ENCODE results near the gene UNC45A.
A peak's percentile ranks its signal among the peaks of the same experiment; 100 is the strongest.
"Not testable (repeated sequence)": the region's sequence is repeated elsewhere in the genome, so short reads cannot be mapped to it uniquely, and the experiment has no call there.

The UNC45A gene

GRCh38 chr15:90916461-90916860, 18.6 kb upstream of the UNC45A start:
- no peak for DNase-seq (ENCODE audit: low read depth)

DNA sequence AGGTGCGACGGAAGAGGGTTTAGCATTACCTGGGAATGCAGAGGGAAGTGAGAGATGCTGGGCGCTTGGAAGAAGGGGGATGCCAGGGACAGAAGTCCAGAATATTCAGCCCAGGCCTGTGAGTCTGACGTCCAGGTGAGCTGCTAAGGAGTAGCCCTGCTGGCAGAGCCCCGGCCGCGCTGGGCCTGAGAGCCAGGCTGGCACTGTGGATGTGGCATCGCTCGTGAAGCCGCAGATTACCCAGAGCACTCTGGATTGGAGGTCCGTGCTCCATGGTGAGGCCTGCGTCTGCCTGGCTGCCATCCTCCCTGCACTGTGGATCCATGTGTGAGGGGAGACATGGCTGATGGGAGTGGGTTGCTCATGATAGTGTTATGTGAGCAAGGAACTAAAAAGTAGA, 17.5 kb upstream of the UNC45A start:
- no peak for DNase-seq (ENCODE audit: low read depth)

- DNase-seq (ENCODE audit: low read depth): no peak
Observed at GRCh38 chr15:90918034-90918788, 16.9 kb upstream of the UNC45A start.

- DNase-seq (ENCODE audit: low read depth): no peak
Observed at GRCh38 chr15:90918835-90919234, 16.2 kb upstream of the UNC45A start.

DNA sequence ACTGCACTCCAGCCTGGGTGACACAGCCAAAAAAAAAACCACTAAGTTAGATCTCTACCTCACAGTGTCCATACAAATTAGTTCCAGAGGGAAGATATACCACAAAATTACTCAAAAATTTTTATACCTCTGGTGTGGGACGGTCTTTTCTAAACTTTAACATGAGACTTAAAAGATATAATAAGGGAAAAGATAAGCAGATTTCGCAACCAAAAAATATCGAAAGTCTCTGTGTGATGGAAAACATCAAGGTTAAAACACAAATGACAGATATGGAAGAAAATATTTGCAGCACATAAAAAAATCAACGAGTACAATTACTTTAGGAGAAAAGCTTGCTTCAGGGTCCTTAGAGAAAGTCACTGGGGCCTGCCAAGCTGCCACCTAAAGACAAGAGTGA, 13.2 kb upstream of the UNC45A start:
- no peak for DNase-seq (ENCODE audit: low read depth)

GRCh38 chr15:90922712-90923322, 12.3 kb upstream of the UNC45A start:
- DNase-seq (ENCODE audit: low read depth): not testable (repeated sequence)

GRCh38 chr15:90924375-90924774, 10.7 kb upstream of the UNC45A start:
- DNase-seq (ENCODE audit: low read depth): no peak

DNA sequence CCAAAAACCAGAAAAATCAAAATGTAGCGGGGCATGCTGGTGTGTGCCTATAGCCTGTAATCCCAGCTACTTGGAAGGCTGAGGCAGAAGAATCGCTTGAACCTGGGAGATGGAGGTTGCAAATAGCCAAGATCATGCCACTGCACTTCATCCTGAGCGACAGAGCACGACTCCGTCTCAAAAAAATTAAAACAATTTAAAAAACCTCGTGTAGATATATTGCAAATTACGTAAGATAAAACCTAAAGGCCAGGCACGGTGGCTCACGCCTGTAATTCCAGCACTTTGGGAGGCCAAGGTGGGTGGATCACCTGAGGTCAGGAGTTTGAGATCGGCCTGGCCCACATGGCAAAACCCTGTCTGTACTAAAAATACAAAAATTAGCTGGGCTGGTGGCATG, 8.3 kb upstream of the UNC45A start:
- DNase-seq (ENCODE audit: low read depth): not testable (repeated sequence)

GRCh38 chr15:90928106-90928505, 7.0 kb upstream of the UNC45A start:
- DNase-seq (ENCODE audit: low read depth): not testable (repeated sequence)

- DNase-seq (ENCODE audit: low read depth): no peak
Observed at GRCh38 chr15:90929246-90930019, 5.7 kb upstream of the UNC45A start.

GRCh38 chr15:90930861-90931574, 4.1 kb upstream of the UNC45A start:
- DNase-seq (ENCODE audit: low read depth): no peak

- DNase-seq (ENCODE audit: low read depth): no peak
Observed at GRCh38 chr15:90931575-90931827, 3.6 kb upstream of the UNC45A start.

GRCh38 chr15:90931828-90932659, 3.0 kb upstream of the UNC45A start, which contains the start of gene HDDC3:
Gene HDDC3, minus strand, starts transcription at chr15:90932549. Its CDS starts 9 bp downstream, at chr15:90932540.
- DNase-seq (ENCODE audit: low read depth): peak; percentile 80

DNA sequence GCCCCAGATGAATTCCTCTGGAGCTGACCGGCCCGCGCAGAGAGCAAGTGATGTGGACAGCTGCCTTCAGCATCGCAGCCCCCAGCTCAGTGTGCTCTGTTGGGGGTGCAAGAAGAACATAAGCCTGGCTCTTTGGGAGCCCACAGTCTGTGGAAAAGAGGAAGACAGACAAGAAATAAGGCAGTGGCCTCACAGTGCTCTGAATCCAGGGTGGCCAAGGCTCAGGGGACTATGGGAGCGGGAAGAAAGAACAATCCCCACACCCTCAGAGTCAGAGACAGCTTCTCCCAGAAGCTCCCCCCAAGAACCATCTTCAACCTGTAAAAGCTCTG, 2.5 kb upstream of the UNC45A start:
- DNase-seq (ENCODE audit: low read depth): no peak

DNA sequence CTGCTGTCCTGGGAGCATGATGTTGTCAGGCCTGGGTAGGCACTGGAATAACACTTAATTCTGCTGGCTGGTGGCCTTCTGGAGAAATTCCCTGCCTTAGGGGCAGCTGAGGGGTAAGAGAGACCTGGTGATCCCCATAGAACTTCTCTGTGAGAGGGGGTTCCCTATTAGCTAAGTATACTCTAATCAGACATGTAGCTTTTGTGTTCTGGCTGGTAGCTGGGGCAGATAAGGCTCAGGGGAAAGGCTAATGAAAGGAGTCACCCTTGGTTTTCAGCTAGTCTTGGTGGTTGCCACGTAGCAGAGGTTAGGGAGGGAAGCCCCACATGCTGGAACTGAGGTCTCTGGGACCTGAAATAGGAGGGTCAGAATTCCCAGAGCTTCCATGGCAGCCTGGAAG, 1.8 kb upstream of the UNC45A start:
- DNase-seq (ENCODE audit: low read depth): no peak

DNA sequence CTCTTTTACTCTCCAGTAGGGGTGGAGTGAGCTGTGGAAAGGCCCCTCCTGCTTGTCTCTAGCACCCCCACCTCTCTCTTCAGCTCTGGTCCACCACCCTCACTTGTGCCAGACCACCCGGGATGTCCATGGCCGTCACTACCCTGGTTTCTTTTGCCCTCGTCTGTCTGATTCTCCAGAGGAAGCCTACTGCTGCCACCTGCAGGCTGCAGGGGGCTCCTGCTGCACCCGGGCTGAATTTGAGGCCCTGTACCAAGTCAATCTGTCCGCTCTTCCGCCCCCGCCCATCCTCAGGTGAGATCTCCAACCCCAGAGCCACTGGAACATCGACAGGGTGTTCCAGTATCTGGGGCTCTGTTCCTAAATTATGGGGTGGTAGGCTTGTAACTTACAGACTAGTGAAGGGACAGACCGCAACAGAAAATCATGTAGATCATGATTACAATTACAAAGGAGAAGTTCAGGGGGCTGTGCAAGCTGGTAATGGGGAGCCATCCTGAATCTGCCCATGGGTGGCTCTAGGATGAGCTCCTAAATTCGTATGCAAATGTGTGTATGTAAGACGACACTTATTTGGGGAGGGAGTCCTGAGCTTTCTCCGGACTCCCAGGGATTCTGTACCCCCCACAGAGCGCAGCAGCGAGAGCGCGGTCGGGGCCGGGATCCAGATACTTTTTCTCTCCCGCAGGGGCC, 683 bp upstream of the UNC45A start:
- DNase-seq (ENCODE audit: low read depth): peak; percentile 77

- DNase-seq (ENCODE audit: low read depth): no peak
Observed at GRCh38 chr15:90936823-90937222, 1.7 kb downstream of the UNC45A start.

DNA sequence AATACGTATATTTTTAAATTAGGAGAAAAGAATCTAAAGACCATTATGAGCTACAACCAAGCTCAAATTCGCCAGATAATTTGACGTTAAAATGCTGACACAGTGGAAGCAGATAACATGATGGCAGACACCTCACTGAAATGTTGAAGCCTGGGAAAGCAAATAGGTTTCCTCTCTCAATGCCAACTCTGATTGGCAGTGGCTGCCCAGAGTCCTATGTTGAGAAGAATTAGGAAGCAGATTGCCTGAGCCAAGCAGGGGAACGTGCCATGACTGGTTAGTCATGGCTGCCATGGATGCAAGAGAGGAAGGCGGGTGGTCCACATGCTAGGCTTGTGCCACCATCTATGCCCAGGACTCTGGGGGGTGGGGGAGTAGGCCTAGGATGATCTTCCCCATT, 3.2 kb downstream of the UNC45A start:
- DNase-seq (ENCODE audit: low read depth): no peak

- DNase-seq (ENCODE audit: low read depth): no peak
Observed at GRCh38 chr15:90939756-90940155, 4.7 kb downstream of the UNC45A start.

DNA sequence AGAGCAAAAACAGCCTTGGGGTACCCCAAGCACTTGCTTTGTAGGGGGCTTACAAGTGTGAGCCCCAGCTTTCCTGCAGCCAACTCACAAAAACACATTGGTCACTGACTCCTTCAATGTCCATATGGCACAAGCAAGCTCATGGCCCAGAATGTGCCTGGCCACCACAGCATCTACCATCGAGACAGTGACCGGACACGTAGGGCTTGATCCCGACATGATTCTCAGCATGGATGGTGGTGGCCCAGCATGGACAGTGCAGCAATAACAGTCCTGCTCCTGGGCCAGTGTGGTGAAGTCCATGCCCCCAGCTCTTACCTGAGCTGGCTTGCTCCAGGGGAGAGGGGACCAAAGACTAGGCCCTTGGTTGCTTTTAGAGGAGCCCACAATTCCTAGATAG, 6.0 kb downstream of the UNC45A start:
- DNase-seq (ENCODE audit: low read depth): no peak
